GM12801 (cell line): ENCODE results near the gene CAMK2A.

ENCODE experiments used
- CTCF ChIP-seq: IDR thresholded peaks from one replicate; pipeline ENCODE4 v1.5.1; 2011; ENCODE audit warnings: control low read depth; ENCODE audit not compliant: insufficient read length; ENCODE audit errors: extremely low read depth

Gene CAMK2A

GRCh38 chr5:150217038-150217437 is 72.5 kb downstream of the CAMK2A start:
- TF ChIP-seq CTCF: no peak

- TF ChIP-seq CTCF: no peak
These were observed 73.3 kb downstream of the CAMK2A start for GRCh38 chr5:150215979-150216944.

- TF ChIP-seq CTCF: no peak
These were observed 75.3 kb downstream of the CAMK2A start for GRCh38 chr5:150214289-150214688.

- no peak for TF ChIP-seq CTCF
These were observed 76.0 kb downstream of the CAMK2A start for GRCh38 chr5:150213530-150213929.

- TF ChIP-seq CTCF: no peak
These were observed 78.2 kb downstream of the CAMK2A start for GRCh38 chr5:150211156-150212030.

GRCh38 chr5:150210644-150211043 is 78.9 kb downstream of the CAMK2A start:
- TF ChIP-seq CTCF: no peak

GRCh38 chr5:150209099-150209635 is 80.4 kb downstream of the CAMK2A start:
- TF ChIP-seq CTCF: no peak
